ENCODE data around the gene ARHGEF39.

GRCh38 chr9:35703906-35704672, 39.1 kb upstream of the ARHGEF39 start:
- TF ChIP-seq CTCF (IDR thresholded peaks at IDR 0.05), result no peak
- TF ChIP-seq POLR2A (IDR thresholded peaks at IDR 0.05), result no peak

All from thyroid gland (tissue), 4 donors.